SK-N-SH treated with all-trans-retinoic acid at 6 μM for 48 hours (cell line): ENCODE results near the gene SNAPC1.

Experiments
- ARNTL ChIP-seq: fragments of 450-650 bp; formaldehyde crosslinking; IDR thresholded peaks from 2 replicates; pipeline ENCODE4 v1.5.0; 2020; ENCODE audit warnings: low read depth, mild to moderate bottlenecking, moderate library complexity, borderline replicate concordance
- BACH2 ChIP-seq: fragments of 250-450 bp; sonication (Bioruptor Pico); IDR thresholded peaks from 2 replicates; pipeline ENCODE4 v1.9.0; 2021; ENCODE audit warnings: mild to moderate bottlenecking, borderline replicate concordance
- CSDC2 ChIP-seq: fragments of 250-450 bp; sonication (Bioruptor Pico); IDR thresholded peaks from 2 replicates; pipeline ENCODE4 v1.5.0; 2020; ENCODE audit warnings: mild to moderate bottlenecking, moderate library complexity
- ESRRG ChIP-seq: fragments of 250-450 bp; sonication (Bioruptor Pico); IDR thresholded peaks from 2 replicates; pipeline ENCODE4 v1.6.1; 2021; ENCODE audit warnings: mild to moderate bottlenecking
- GLIS3 ChIP-seq: fragments of 250-450 bp; sonication (Bioruptor Pico); IDR thresholded peaks from 2 replicates; pipeline ENCODE4 v1.5.0; 2020; ENCODE audit warnings: mild to moderate bottlenecking, moderate library complexity
- ISL1 ChIP-seq: fragments of 250-450 bp; sonication (Bioruptor Pico); IDR thresholded peaks from 2 replicates; pipeline ENCODE4 v2.1.2; 2022; ENCODE audit warnings: mild to moderate bottlenecking, moderate library complexity
- OSR1 ChIP-seq: fragments of 250-450 bp; sonication (Bioruptor Pico); IDR thresholded peaks from 2 replicates; pipeline ENCODE4 v1.8.0; 2022; ENCODE audit warnings: moderate library complexity, mild to moderate bottlenecking, inconsistent platforms
- ZC3H10 ChIP-seq: fragments of 250-450 bp; sonication (Bioruptor Pico); IDR thresholded peaks from 2 replicates; pipeline ENCODE4 v1.5.1; 2021; ENCODE audit warnings: mild to moderate bottlenecking, moderate library complexity
- ZFP3 ChIP-seq: fragments of 250-450 bp; sonication (Bioruptor Pico); IDR thresholded peaks from 2 replicates; pipeline ENCODE4 v1.5.0; 2020; ENCODE audit warnings: mild to moderate bottlenecking, moderate library complexity
- ZNF565 ChIP-seq: fragments of 450-650 bp; formaldehyde crosslinking; conservative IDR thresholded peaks from 2 replicates; pipeline ENCODE4 v1.5.0; 2020; ENCODE audit warnings: low read depth, mild to moderate bottlenecking, moderate library complexity
- TF ChIP-seq, protein P1 (sequence below): fragments of 250-450 bp; sonication (Bioruptor Pico); IDR thresholded peaks from 2 replicates; pipeline ENCODE4 v1.5.0; 2020; ENCODE audit warnings: mild to moderate bottlenecking, moderate library complexity
- TF ChIP-seq, protein P2 (sequence below): fragments of 250-450 bp; sonication (Bioruptor Pico); IDR thresholded peaks from 2 replicates; pipeline ENCODE4 v1.8.0; 2020; ENCODE audit warnings: mild to moderate bottlenecking, moderate library complexity, borderline replicate concordance
- TF ChIP-seq, protein P3 (sequence below): fragments of 250-450 bp; sonication (Bioruptor Pico); IDR thresholded peaks from 2 replicates; pipeline ENCODE4 v1.5.1; 2021; ENCODE audit warnings: mild to moderate bottlenecking, moderate library complexity

DNA sequence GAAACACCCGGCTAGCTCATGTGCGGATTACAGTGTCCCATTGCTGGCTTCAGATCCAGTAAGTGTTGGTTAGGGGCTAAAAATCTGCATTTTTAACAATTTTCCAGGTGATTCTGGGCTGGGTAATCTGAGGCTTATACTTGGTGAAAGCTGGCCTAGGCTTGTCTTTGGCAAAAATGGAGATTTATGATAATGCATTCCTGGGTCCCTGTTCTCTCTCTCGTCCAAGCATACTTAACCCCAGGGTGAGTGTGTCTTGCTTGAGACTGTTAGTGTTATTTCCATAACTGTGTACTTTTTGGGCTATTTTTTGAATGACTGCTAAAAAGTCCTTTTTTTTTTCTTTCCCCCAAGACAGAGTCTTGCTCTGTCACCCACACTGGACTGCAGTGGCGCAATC, 43.2 kb downstream of the SNAPC1 start:
- TF ChIP-seq ZC3H10 = no peak
- TF ChIP-seq, protein P1, sequence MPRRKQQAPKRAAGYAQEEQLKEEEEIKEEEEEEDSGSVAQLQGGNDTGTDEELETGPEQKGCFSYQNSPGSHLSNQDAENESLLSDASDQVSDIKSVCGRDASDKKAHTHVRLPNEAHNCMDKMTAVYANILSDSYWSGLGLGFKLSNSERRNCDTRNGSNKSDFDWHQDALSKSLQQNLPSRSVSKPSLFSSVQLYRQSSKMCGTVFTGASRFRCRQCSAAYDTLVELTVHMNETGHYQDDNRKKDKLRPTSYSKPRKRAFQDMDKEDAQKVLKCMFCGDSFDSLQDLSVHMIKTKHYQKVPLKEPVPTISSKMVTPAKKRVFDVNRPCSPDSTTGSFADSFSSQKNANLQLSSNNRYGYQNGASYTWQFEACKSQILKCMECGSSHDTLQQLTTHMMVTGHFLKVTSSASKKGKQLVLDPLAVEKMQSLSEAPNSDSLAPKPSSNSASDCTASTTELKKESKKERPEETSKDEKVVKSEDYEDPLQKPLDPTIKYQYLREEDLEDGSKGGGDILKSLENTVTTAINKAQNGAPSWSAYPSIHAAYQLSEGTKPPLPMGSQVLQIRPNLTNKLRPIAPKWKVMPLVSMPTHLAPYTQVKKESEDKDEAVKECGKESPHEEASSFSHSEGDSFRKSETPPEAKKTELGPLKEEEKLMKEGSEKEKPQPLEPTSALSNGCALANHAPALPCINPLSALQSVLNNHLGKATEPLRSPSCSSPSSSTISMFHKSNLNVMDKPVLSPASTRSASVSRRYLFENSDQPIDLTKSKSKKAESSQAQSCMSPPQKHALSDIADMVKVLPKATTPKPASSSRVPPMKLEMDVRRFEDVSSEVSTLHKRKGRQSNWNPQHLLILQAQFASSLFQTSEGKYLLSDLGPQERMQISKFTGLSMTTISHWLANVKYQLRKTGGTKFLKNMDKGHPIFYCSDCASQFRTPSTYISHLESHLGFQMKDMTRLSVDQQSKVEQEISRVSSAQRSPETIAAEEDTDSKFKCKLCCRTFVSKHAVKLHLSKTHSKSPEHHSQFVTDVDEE = no peak
- TF ChIP-seq GLIS3 (CRISPR knock-in tag) = no peak
- no peak for TF ChIP-seq ARNTL (CRISPR knock-in tag)
- TF ChIP-seq, protein P2, sequence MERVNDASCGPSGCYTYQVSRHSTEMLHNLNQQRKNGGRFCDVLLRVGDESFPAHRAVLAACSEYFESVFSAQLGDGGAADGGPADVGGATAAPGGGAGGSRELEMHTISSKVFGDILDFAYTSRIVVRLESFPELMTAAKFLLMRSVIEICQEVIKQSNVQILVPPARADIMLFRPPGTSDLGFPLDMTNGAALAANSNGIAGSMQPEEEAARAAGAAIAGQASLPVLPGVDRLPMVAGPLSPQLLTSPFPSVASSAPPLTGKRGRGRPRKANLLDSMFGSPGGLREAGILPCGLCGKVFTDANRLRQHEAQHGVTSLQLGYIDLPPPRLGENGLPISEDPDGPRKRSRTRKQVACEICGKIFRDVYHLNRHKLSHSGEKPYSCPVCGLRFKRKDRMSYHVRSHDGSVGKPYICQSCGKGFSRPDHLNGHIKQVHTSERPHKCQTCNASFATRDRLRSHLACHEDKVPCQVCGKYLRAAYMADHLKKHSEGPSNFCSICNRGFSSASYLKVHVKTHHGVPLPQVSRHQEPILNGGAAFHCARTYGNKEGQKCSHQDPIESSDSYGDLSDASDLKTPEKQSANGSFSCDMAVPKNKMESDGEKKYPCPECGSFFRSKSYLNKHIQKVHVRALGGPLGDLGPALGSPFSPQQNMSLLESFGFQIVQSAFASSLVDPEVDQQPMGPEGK (CRISPR knock-in tag) = no peak
- no peak for TF ChIP-seq ZNF565
- TF ChIP-seq ESRRG (CRISPR knock-in tag) = no peak
- TF ChIP-seq, protein P3, sequence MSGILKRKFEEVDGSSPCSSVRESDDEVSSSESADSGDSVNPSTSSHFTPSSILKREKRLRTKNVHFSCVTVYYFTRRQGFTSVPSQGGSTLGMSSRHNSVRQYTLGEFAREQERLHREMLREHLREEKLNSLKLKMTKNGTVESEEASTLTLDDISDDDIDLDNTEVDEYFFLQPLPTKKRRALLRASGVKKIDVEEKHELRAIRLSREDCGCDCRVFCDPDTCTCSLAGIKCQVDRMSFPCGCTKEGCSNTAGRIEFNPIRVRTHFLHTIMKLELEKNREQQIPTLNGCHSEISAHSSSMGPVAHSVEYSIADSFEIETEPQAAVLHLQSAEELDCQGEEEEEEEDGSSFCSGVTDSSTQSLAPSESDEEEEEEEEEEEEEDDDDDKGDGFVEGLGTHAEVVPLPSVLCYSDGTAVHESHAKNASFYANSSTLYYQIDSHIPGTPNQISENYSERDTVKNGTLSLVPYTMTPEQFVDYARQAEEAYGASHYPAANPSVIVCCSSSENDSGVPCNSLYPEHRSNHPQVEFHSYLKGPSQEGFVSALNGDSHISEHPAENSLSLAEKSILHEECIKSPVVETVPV (CRISPR knock-in tag) = no peak
- no peak for TF ChIP-seq ZFP3 (CRISPR knock-in tag)
- TF ChIP-seq BACH2 (CRISPR knock-in tag) = no peak
- no peak for TF ChIP-seq CSDC2 (CRISPR knock-in tag)
- no peak for TF ChIP-seq ISL1 (CRISPR knock-in tag)
- no peak for TF ChIP-seq OSR1 (CRISPR knock-in tag)
